Neural progenitor cell (in vitro differentiated cells): ENCODE data around the gene LIMS4. TPM values are rescaled to one million over a fixed set of nuclear protein-coding genes. Genes with fewer than 3 reads are reported as not detected.
"Not testable (repeated sequence)": the region's sequence is repeated elsewhere in the genome, so short reads cannot be mapped to it uniquely, and the experiment has no call there.

Source experiments
- DNase-seq: peaks from one replicate; pipeline ENCODE4 v3.0.0-alpha.2; 2016; ENCODE audit warnings: low spot score
- H2AFZ ChIP-seq: fragments of 200-600 bp; sonication (generic); replicated peaks from 2 replicates; pipeline ENCODE4 v1.6.1; 2016; ENCODE audit warnings: antibody characterized with exemption
- H3F3A ChIP-seq: fragments of 200-600 bp; sonication (generic); 2 replicates; pipeline ENCODE4 v1.6.1; 2016; ENCODE audit warnings: antibody characterized with exemption, low read depth
- H3K27ac ChIP-seq: fragments of 200-600 bp; sonication (generic); 2 replicates; pipeline ENCODE4 v1.5.1; 2016; ENCODE audit warnings: mild to moderate bottlenecking
- H3K27me3 ChIP-seq: fragments of 200-600 bp; sonication (generic); 2 replicates; pipeline ENCODE4 v1.6.1; 2016; ENCODE audit warnings: mild to moderate bottlenecking, moderate library complexity
- H3K36me3 ChIP-seq: fragments of 200-600 bp; sonication (generic); 2 replicates; pipeline ENCODE4 v1.5.1; 2016
- H3K4me1 ChIP-seq: fragments of 200-600 bp; sonication (generic); 2 replicates; pipeline ENCODE4 v1.6.1; 2016; ENCODE audit warnings: mixed run types
- H3K4me2 ChIP-seq: fragments of 200-600 bp; sonication (generic); 2 replicates; pipeline ENCODE4 v1.6.1; 2016
- H3K4me3 ChIP-seq: fragments of 200-600 bp; sonication (generic); 2 replicates; pipeline ENCODE4 v1.5.1; 2016
- H3K79me2 ChIP-seq: fragments of 200-600 bp; sonication (generic); 2 replicates; pipeline ENCODE4 v1.6.1; 2016; ENCODE audit warnings: low read depth
- H3K9ac ChIP-seq: fragments of 200-600 bp; sonication (generic); 2 replicates; pipeline ENCODE4 v1.6.1; 2016
- H3K9me3 ChIP-seq: fragments of 200-600 bp; sonication (generic); 2 replicates; pipeline ENCODE4 v1.5.1; 2016; ENCODE audit warnings: low read depth
- H4K20me1 ChIP-seq: fragments of 200-600 bp; sonication (generic); 2 replicates; pipeline ENCODE4 v1.6.1; 2016; ENCODE audit warnings: low read depth
- H3K27ac Mint-ChIP-seq: 3 replicates; pipeline ENCODE4 v1.8.0; 2021; ENCODE audit warnings: mixed read lengths
- H3K27me3 Mint-ChIP-seq: 2 replicates; pipeline ENCODE4 v1.8.0; 2022; ENCODE audit warnings: low read depth, mild to moderate bottlenecking, inconsistent platforms, moderate library complexity, mixed read lengths; ENCODE audit not compliant: insufficient read depth
- H3K36me3 Mint-ChIP-seq: 3 replicates; pipeline ENCODE4 v1.8.0; 2021; ENCODE audit warnings: mixed read lengths
- H3K4me1 Mint-ChIP-seq: 3 replicates; pipeline ENCODE4 v1.8.0; 2021; ENCODE audit warnings: mixed read lengths
- H3K4me3 Mint-ChIP-seq: 3 replicates; pipeline ENCODE4 v1.8.0; 2021; ENCODE audit warnings: mild to moderate bottlenecking, moderate library complexity, mixed read lengths
- H3K9me3 Mint-ChIP-seq: 3 replicates; pipeline ENCODE4 v1.8.0; 2020; ENCODE audit warnings: mixed read lengths
- total RNA-seq: library from RNA; depleted of rRNA; stranded (reverse); fragments of >200 nt; gene quantifications from 2 replicates; pipeline ENCODE4 v1.2.3, GENCODE V29; 2015; ENCODE audit warnings: low replicate concordance

Gene LIMS4
- total RNA-seq, 1 donor from 2014 or later, result not detected

- H3K27ac Mint-ChIP-seq, H3K36me3 ChIP-seq, H3K27me3 ChIP-seq, H3K9me3 Mint-ChIP-seq, H3K4me2 ChIP-seq, H3K9me3 ChIP-seq, H3K4me1 Mint-ChIP-seq, H2AFZ ChIP-seq, H3K4me1 ChIP-seq, H3K4me3 Mint-ChIP-seq, H3K36me3 Mint-ChIP-seq, DNase-seq, H4K20me1 ChIP-seq, H3K9ac ChIP-seq, H3K79me2 ChIP-seq, H3K27me3 Mint-ChIP-seq, H3K27ac ChIP-seq, H3K4me3 ChIP-seq, H3F3A ChIP-seq: not testable (repeated sequence)
Measured at GRCh38 chr2:110477370-110477769, 4.8 kb upstream of the LIMS4 start.

- H3K9me3 ChIP-seq, H3K4me2 ChIP-seq, H4K20me1 ChIP-seq, H3K9ac ChIP-seq, H3K4me1 Mint-ChIP-seq, H3K79me2 ChIP-seq, H3K4me3 Mint-ChIP-seq, H3K4me1 ChIP-seq, H3K9me3 Mint-ChIP-seq, H3K36me3 ChIP-seq, H3F3A ChIP-seq, H2AFZ ChIP-seq, H3K27me3 ChIP-seq, H3K27ac Mint-ChIP-seq, H3K36me3 Mint-ChIP-seq, H3K4me3 ChIP-seq, H3K27ac ChIP-seq, DNase-seq, H3K27me3 Mint-ChIP-seq: not testable (repeated sequence)
Measured at GRCh38 chr2:110476952-110477351, 4.3 kb upstream of the LIMS4 start.

- not testable (repeated sequence) for H3K27me3 Mint-ChIP-seq, H4K20me1 ChIP-seq, H3K36me3 ChIP-seq, H3K4me1 Mint-ChIP-seq, H3K4me3 ChIP-seq, H3K27me3 ChIP-seq, H3K9me3 Mint-ChIP-seq, H3K36me3 Mint-ChIP-seq, H3K9ac ChIP-seq, H3K9me3 ChIP-seq, H3F3A ChIP-seq, H2AFZ ChIP-seq, H3K79me2 ChIP-seq, DNase-seq, H3K27ac ChIP-seq, H3K4me1 ChIP-seq, H3K27ac Mint-ChIP-seq, H3K4me2 ChIP-seq, H3K4me3 Mint-ChIP-seq
Measured at GRCh38 chr2:110475627-110476359, 3.2 kb upstream of the LIMS4 start.

- H4K20me1 ChIP-seq, H3K9me3 ChIP-seq, H3K4me1 Mint-ChIP-seq, H3K27ac Mint-ChIP-seq, H3K79me2 ChIP-seq, H3K9me3 Mint-ChIP-seq, H3K9ac ChIP-seq, H3K36me3 Mint-ChIP-seq, H3K27ac ChIP-seq, H3K4me3 Mint-ChIP-seq, H3K4me2 ChIP-seq, H3K27me3 Mint-ChIP-seq, H3K27me3 ChIP-seq, H3K4me1 ChIP-seq, DNase-seq, H2AFZ ChIP-seq, H3F3A ChIP-seq, H3K36me3 ChIP-seq, H3K4me3 ChIP-seq: not testable (repeated sequence)
Measured at GRCh38 chr2:110474898-110475297, 2.3 kb upstream of the LIMS4 start.

- H3K27me3 ChIP-seq, H3K9me3 ChIP-seq, H3K9me3 Mint-ChIP-seq, H3K4me1 ChIP-seq, H3K4me3 ChIP-seq, H3K4me2 ChIP-seq, H2AFZ ChIP-seq, H3K27ac Mint-ChIP-seq, H3F3A ChIP-seq, H3K79me2 ChIP-seq, H3K4me1 Mint-ChIP-seq, DNase-seq, H3K36me3 ChIP-seq, H3K36me3 Mint-ChIP-seq, H4K20me1 ChIP-seq, H3K27me3 Mint-ChIP-seq, H3K9ac ChIP-seq, H3K27ac ChIP-seq, H3K4me3 Mint-ChIP-seq: not testable (repeated sequence)
Measured at GRCh38 chr2:110473059-110473358, 393 bp upstream of the LIMS4 start.

GRCh38 chr2:110468921-110469320 is 3.7 kb downstream of the LIMS4 start:
- H3K27ac ChIP-seq, H3K79me2 ChIP-seq, H3K9ac ChIP-seq, H3K27me3 Mint-ChIP-seq, H3K9me3 Mint-ChIP-seq, H3K27me3 ChIP-seq, H4K20me1 ChIP-seq, H3K36me3 ChIP-seq, H3K4me3 ChIP-seq, H3K4me1 ChIP-seq, H3K4me2 ChIP-seq, H3K4me1 Mint-ChIP-seq, H3K36me3 Mint-ChIP-seq, DNase-seq, H3K4me3 Mint-ChIP-seq, H3K27ac Mint-ChIP-seq, H2AFZ ChIP-seq, H3F3A ChIP-seq, H3K9me3 ChIP-seq: not testable (repeated sequence)

GRCh38 chr2:110465312-110465711 is 7.3 kb downstream of the LIMS4 start:
- not testable (repeated sequence) for H3K9ac ChIP-seq, H3K4me3 ChIP-seq, H3K4me3 Mint-ChIP-seq, H3K27me3 ChIP-seq, H2AFZ ChIP-seq, H3K9me3 ChIP-seq, H3K27me3 Mint-ChIP-seq, H3K9me3 Mint-ChIP-seq, H3K4me2 ChIP-seq, H3K36me3 Mint-ChIP-seq, H3K4me1 Mint-ChIP-seq, H3F3A ChIP-seq, H3K79me2 ChIP-seq, H3K36me3 ChIP-seq, H3K4me1 ChIP-seq, H3K27ac ChIP-seq, DNase-seq, H4K20me1 ChIP-seq, H3K27ac Mint-ChIP-seq

GRCh38 chr2:110462458-110462857 is 10.2 kb downstream of the LIMS4 start:
- H2AFZ ChIP-seq, H3K4me1 ChIP-seq, H3K27ac Mint-ChIP-seq, H3K36me3 ChIP-seq, H3K27me3 ChIP-seq, H3F3A ChIP-seq, H3K27ac ChIP-seq, H3K9ac ChIP-seq, H3K9me3 ChIP-seq, H3K79me2 ChIP-seq, DNase-seq, H3K4me1 Mint-ChIP-seq, H4K20me1 ChIP-seq, H3K9me3 Mint-ChIP-seq, H3K36me3 Mint-ChIP-seq, H3K4me3 Mint-ChIP-seq, H3K4me2 ChIP-seq, H3K27me3 Mint-ChIP-seq, H3K4me3 ChIP-seq: not testable (repeated sequence)
